Islet of Langerhans (tissue), 1 donor: ENCODE measurements around the gene LITAFD.
"Not testable (repeated sequence)": the region's sequence is repeated elsewhere in the genome, so short reads cannot be mapped to it uniquely, and the experiment has no call there.

Source experiments
- FAIRE-seq: peaks from one replicate; lab custom pipeline; 2011; peaks lifted over from hg19 to GRCh38; lab: Jason Lieb, UNC

The LITAFD gene

GRCh38 chr16:8858994-8859912, 22.9 kb upstream of the LITAFD start:
- FAIRE-seq = no peak

- no peak for FAIRE-seq
Measured at GRCh38 chr16:8859913-8860881, 22.0 kb upstream of the LITAFD start.

- FAIRE-seq = no peak
Measured at GRCh38 chr16:8861563-8862308, 20.4 kb upstream of the LITAFD start.

- no peak for FAIRE-seq
Measured at GRCh38 chr16:8862309-8863130, 19.6 kb upstream of the LITAFD start.

- no peak for FAIRE-seq
Measured at GRCh38 chr16:8863594-8864424, 18.3 kb upstream of the LITAFD start.

- FAIRE-seq = no peak
Measured at GRCh38 chr16:8864480-8865110, 17.6 kb upstream of the LITAFD start.

- FAIRE-seq = no peak
Measured at GRCh38 chr16:8865145-8865882, 16.8 kb upstream of the LITAFD start.

- no peak for FAIRE-seq
Measured at GRCh38 chr16:8866118-8866883, 15.8 kb upstream of the LITAFD start.

- FAIRE-seq = no peak
Measured at GRCh38 chr16:8866884-8867215, 15.3 kb upstream of the LITAFD start.

GRCh38 chr16:8867216-8867931, 14.8 kb upstream of the LITAFD start:
- FAIRE-seq = no peak

- FAIRE-seq = no peak
Measured at GRCh38 chr16:8867932-8868415, 14.2 kb upstream of the LITAFD start.

GRCh38 chr16:8868416-8869211, 13.5 kb upstream of the LITAFD start, which contains the start of gene CARHSP1:
Gene CARHSP1, minus strand, starts transcription at chr16:8869006. Its CDS starts 9,678 bp downstream, at chr16:8859328.
- FAIRE-seq = no peak

- FAIRE-seq = no peak
Measured at GRCh38 chr16:8869212-8869987, 12.8 kb upstream of the LITAFD start.

- not testable (repeated sequence) for FAIRE-seq
Measured at GRCh38 chr16:8869988-8870241, 12.2 kb upstream of the LITAFD start.

- no peak for FAIRE-seq
Measured at GRCh38 chr16:8872071-8872470, 10.1 kb upstream of the LITAFD start.
